PFSK-1 (cell line): ENCODE data around the gene FSTL4.

Experiments used
- FOXP2 ChIP-seq: optimal IDR thresholded peaks from 2 replicates; pipeline ENCODE3; 2011; ENCODE audit warnings: borderline replicate concordance, control low read depth, inconsistent platforms; ENCODE audit not compliant: insufficient read depth; ENCODE audit errors: extremely low read length, extremely low read depth
- POLR2AphosphoS5 ChIP-seq: IDR thresholded peaks from 2 replicates; pipeline ENCODE4 v1.6.1; 2012; ENCODE audit warnings: low read depth, mild to moderate bottlenecking, control low read depth, low read length, moderate library complexity
- SIN3A ChIP-seq: IDR thresholded peaks from 2 replicates; pipeline ENCODE4 v1.6.1; 2012; ENCODE audit warnings: mild to moderate bottlenecking, low read length, moderate library complexity, borderline replicate concordance; ENCODE audit not compliant: insufficient read depth
- TAF1 ChIP-seq: IDR thresholded peaks from 2 replicates; pipeline ENCODE4 v1.6.1; 2012; ENCODE audit warnings: low read length, control low read depth, borderline replicate concordance; ENCODE audit not compliant: insufficient read depth
- TF ChIP-seq, protein P1 (sequence below), 2 experiments: IDR thresholded peaks; 2 replicates each; pipeline versions ENCODE4 v1.6.1 to v1.8.0; 2011 to 2012; ENCODE audit warnings: low read depth in 2 of 2, low read length in 2 of 2, control low read depth in 1 of 2, inconsistent platforms in 1 of 2, mild to moderate bottlenecking in 1 of 2, moderate library complexity in 1 of 2; ENCODE audit not compliant: insufficient read depth in 1 of 2

The FSTL4 gene

DNA sequence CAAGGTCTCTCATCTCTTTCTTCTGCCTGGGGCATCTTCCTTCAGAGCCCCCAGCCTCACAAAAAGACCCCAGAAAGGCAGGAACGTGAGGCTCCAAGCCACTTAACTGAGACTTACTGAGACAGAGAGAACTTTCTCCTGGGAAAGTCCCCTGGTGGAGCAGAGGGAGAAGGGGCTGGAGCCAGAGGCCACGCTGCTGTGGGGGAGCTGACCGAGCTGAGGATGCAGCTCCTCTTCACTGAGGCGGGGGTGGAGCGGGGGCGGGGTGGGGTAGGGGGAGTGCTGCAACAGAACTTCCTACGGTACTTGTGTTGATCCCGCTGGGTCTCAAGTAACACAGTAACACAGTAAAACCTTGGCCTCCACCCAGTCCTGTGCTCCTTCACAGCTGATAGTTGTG lies 204.0 kb downstream of the FSTL4 start:
- no peak for TF ChIP-seq SIN3A
- TF ChIP-seq, protein P1, sequence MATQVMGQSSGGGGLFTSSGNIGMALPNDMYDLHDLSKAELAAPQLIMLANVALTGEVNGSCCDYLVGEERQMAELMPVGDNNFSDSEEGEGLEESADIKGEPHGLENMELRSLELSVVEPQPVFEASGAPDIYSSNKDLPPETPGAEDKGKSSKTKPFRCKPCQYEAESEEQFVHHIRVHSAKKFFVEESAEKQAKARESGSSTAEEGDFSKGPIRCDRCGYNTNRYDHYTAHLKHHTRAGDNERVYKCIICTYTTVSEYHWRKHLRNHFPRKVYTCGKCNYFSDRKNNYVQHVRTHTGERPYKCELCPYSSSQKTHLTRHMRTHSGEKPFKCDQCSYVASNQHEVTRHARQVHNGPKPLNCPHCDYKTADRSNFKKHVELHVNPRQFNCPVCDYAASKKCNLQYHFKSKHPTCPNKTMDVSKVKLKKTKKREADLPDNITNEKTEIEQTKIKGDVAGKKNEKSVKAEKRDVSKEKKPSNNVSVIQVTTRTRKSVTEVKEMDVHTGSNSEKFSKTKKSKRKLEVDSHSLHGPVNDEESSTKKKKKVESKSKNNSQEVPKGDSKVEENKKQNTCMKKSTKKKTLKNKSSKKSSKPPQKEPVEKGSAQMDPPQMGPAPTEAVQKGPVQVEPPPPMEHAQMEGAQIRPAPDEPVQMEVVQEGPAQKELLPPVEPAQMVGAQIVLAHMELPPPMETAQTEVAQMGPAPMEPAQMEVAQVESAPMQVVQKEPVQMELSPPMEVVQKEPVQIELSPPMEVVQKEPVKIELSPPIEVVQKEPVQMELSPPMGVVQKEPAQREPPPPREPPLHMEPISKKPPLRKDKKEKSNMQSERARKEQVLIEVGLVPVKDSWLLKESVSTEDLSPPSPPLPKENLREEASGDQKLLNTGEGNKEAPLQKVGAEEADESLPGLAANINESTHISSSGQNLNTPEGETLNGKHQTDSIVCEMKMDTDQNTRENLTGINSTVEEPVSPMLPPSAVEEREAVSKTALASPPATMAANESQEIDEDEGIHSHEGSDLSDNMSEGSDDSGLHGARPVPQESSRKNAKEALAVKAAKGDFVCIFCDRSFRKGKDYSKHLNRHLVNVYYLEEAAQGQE (IDR thresholded peaks at IDR 0.05; ENCODE audit: insufficient read depth in 1 of 2, low read depth in 2 of 2, low read length in 2 of 2): no peak
- no peak for TF ChIP-seq TAF1
- TF ChIP-seq POLR2AphosphoS5: no peak
- no peak for TF ChIP-seq FOXP2

DNA sequence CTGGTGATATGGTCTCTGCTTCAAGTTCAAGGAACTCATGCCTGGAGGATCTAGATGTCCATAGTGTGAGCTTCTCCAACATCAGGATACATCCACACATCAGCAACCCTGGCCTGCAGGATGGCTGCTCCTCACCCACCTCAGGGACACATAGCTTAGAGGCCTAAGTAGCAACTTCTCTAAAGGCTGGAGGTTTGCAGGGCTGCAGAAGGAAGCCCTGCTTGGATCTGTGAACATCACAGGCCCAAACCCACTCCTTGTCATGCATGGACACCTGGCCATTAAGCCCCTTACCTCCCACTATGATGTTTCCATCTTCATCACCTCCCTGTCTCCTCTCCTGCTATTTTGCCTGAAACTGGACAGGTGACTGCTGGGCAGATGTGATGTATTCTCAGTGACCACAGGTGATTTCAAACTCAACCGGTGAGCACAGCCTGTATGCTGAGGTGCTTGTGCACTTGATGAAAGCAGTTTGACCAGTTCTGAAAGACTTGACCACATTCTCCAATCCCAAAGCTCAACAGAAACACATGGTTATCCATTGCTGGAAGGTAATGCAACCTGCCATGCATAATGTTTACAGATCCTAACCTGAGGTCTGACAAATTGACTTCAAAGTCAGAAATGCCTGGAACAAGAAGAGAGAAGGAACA lies 205.2 kb downstream of the FSTL4 start:
- TF ChIP-seq, protein P1 (IDR thresholded peaks at IDR 0.05; ENCODE audit: insufficient read depth in 1 of 2, low read depth in 2 of 2, low read length in 2 of 2): no peak
- TF ChIP-seq FOXP2 (no peak), SIN3A (no peak), TAF1 (no peak), POLR2AphosphoS5 (no peak)

DNA sequence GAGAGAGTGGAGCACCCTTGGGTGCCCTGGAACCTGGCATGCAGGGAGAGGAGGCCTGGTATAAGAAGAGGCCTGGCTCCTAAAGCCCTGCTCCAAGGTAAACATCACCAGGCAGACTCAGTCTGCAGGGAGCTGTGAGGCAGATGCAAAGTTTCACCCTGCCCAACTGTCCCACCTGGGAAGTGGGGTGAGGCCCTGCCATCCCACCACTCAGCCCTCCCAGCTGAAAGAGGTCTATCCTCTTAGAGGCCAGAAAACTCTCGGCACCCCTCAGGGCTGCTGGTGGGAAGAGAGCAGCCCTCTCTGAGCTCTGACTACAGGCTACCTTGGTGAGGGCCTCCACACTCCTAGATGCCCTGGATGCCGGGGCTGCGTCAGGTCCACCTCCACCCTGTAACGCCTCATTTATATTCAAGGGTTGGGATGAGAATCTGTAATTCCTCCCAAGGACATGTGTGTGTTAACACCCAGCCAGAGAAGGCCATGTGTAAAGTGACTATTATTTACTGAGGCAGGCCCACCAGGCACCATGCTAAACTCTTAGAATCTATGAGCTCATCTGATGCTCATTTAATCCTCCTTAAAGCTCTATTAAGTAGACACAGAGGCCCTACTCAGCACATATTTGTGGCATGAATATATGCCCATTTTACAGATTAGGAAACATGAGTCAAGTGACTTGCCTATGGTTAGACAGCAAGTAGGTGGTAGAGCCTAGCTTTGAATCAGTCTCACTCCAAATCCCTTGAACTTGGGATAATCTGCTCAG lies 205.9 kb downstream of the FSTL4 start:
- TF ChIP-seq FOXP2: no peak
- TF ChIP-seq, protein P1 (IDR thresholded peaks at IDR 0.05; ENCODE audit: insufficient read depth in 1 of 2, low read depth in 2 of 2, low read length in 2 of 2): no peak

DNA sequence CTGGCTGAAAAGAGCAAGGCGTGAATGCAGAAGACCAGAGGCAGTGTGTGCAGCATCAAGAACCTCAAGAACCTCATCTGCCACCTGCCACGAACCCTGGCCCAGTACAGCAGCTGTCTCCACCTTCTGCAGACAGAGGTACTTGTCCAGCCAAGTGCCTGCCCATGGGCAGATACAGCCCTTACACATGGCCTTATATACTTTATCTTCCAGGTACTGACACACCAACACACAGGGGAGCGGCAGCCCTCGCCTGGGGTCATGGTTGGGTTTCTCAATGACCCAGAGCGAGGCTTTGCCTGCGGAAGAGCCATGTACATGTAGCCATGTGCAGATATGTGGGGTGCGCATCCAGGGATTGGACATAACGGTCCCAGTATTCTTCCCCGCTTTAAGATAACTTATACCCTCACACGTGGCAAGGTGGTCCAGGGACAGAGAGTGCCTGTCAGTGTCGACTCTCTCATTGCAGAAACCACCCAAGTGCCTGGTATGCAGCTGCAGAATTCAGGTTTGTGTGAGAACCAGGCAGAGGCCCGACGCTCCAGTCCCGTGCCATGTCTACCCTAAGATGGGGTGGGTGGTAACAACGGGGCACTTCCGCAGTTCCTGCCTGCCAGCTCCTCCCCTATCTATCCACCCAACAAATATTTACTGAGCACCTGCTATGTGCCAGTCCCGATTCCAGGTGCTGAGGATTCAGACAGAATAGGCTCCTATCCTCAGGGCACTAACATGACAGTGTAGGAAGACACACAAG lies 206.9 kb downstream of the FSTL4 start:
- TF ChIP-seq SIN3A (no peak), TAF1 (no peak), POLR2AphosphoS5 (no peak), FOXP2 (no peak)
- TF ChIP-seq, protein P1 (IDR thresholded peaks at IDR 0.05; ENCODE audit: insufficient read depth in 1 of 2, low read depth in 2 of 2, low read length in 2 of 2): no peak

DNA sequence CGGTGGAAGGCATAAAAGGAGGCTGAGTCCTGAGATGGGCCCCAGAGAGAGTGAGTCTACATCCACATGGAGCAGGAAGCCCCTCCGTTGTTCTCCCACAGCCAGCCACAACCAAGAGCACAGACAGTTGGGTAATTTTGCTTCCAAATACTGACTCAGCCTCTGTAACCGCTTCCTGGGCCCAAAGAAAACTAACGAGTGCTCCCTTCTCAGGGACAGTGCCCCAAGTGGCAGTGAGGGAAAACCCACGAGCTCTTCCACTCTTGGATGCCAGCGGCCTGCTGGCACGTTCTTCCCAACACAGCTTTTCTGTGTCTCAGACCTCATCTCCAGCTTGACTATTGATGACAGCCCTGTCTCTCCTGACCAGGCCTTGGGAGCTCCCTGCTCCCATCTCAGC lies 207.6 kb downstream of the FSTL4 start:
- TF ChIP-seq, protein P1 (IDR thresholded peaks at IDR 0.05; ENCODE audit: insufficient read depth in 1 of 2, low read depth in 2 of 2, low read length in 2 of 2): no peak
- TF ChIP-seq TAF1 (no peak), SIN3A (no peak), POLR2AphosphoS5 (no peak), FOXP2 (no peak)
